Measurements from ENCODE around the gene KIF16B.
"Not testable (repeated sequence)": the region's sequence is repeated elsewhere in the genome, so short reads cannot be mapped to it uniquely, and the experiment has no call there.

Gene KIF16B

GRCh38 chr20:16244892-16245291, 328.4 kb downstream of the KIF16B start:
- Mint-ChIP-seq H3K27me3 (no peaks in the 10 kb centered on the region), H3K4me1 (no peaks in the 10 kb centered on the region), H3K36me3 (no peaks in the 10 kb centered on the region), H3K27ac (no peak overlapping the region), H3K9me3 (peaks cover 2% of the 10 kb centered on the region), H3K4me3 (no peak overlapping the region)
- CTCF ChIA-PET, result no interaction called here
- DNase-seq, result no peak

DNA sequence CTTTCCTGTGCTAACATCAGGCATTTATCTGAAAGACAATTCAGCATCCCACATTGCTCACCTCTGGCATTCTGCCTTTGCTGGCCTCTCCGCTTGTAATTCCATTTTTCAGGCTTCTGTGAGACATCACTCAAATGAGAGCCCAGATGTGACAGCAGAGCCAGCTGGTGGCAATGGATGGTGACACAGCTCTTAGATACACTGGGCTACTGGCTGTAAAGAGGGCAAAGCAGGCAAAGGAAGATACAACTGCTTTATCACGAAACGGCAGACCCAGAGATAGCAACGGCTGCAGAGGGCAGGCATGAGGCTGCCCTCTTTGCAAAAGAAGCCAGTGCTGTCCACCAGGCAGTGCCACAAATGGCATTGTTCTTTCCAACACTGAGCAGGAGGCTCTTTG, 329.8 kb downstream of the KIF16B start:
- no peak for DNase-seq
- H3K27ac Mint-ChIP-seq, result no peak overlapping the region
- H3K27me3 Mint-ChIP-seq, result no peaks in the 10 kb centered on the region
- CTCF ChIA-PET, result no interaction called here
- H3K36me3 Mint-ChIP-seq, result no peaks in the 10 kb centered on the region
- H3K4me3 Mint-ChIP-seq, result no peak overlapping the region
- no peaks in the 10 kb centered on the region for H3K4me1 Mint-ChIP-seq
- H3K9me3 Mint-ChIP-seq, result peaks cover 4% of the 10 kb centered on the region

DNA sequence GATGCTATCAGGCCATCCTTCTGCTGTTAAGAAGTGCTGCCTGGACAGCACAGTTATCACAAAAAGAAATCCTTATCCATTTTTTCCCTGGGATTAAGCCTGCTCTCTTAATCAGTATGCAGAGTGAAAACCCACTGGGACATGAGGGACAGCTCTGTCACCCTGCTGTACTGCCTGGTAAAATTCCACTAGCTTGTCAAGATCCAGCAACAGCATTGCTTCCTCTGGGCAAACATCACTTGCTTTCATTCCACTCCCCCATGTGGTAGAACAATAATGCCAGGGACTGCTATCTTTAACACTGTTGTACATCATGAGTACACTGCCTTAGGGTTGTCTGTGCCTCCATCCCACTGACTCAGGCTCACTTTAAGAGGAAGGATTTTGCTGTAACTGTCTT, 331.3 kb downstream of the KIF16B start:
- H3K4me1 Mint-ChIP-seq, result no peaks in the 10 kb centered on the region
- peaks cover 15% of the 10 kb centered on the region for H3K9me3 Mint-ChIP-seq
- CTCF ChIA-PET, result no interaction called here
- H3K4me3 Mint-ChIP-seq, result no peak overlapping the region
- H3K27ac Mint-ChIP-seq, result no peak overlapping the region
- H3K36me3 Mint-ChIP-seq, result no peaks in the 10 kb centered on the region
- no peak for DNase-seq
- H3K27me3 Mint-ChIP-seq, result no peaks in the 10 kb centered on the region

- H3K27me3 Mint-ChIP-seq, result no peaks in the 10 kb centered on the region
- no peak overlapping the region for H3K4me3 Mint-ChIP-seq
- DNase-seq, result no peak
- peaks cover 20% of the 10 kb centered on the region for H3K9me3 Mint-ChIP-seq
- CTCF ChIA-PET, result no interaction called here
- no peaks in the 10 kb centered on the region for H3K4me1 Mint-ChIP-seq
- no peak overlapping the region for H3K27ac Mint-ChIP-seq
- no peaks in the 10 kb centered on the region for H3K36me3 Mint-ChIP-seq
These were observed 332.9 kb downstream of the KIF16B start for GRCh38 chr20:16240355-16240754.

GRCh38 chr20:16236589-16237241, 336.5 kb downstream of the KIF16B start:
- CTCF ChIA-PET, result no interaction called here
- no peaks in the 10 kb centered on the region for H3K27me3 Mint-ChIP-seq
- H3K4me3 Mint-ChIP-seq, result no peak overlapping the region
- peaks cover 21% of the 10 kb centered on the region for H3K9me3 Mint-ChIP-seq
- no peaks in the 10 kb centered on the region for H3K36me3 Mint-ChIP-seq
- no peaks in the 10 kb centered on the region for H3K4me1 Mint-ChIP-seq
- no peak overlapping the region for H3K27ac Mint-ChIP-seq
- no peak for DNase-seq

GRCh38 chr20:16230402-16230801, 342.8 kb downstream of the KIF16B start:
- H3K27ac Mint-ChIP-seq, result no peak overlapping the region
- peaks cover 6% of the 10 kb centered on the region for H3K9me3 Mint-ChIP-seq
- no peak for DNase-seq
- H3K27me3 Mint-ChIP-seq, result no peaks in the 10 kb centered on the region
- CTCF ChIA-PET, result no interaction called here
- no peaks in the 10 kb centered on the region for H3K36me3 Mint-ChIP-seq
- no peaks in the 10 kb centered on the region for H3K4me1 Mint-ChIP-seq
- H3K4me3 Mint-ChIP-seq, result no peak overlapping the region

DNA sequence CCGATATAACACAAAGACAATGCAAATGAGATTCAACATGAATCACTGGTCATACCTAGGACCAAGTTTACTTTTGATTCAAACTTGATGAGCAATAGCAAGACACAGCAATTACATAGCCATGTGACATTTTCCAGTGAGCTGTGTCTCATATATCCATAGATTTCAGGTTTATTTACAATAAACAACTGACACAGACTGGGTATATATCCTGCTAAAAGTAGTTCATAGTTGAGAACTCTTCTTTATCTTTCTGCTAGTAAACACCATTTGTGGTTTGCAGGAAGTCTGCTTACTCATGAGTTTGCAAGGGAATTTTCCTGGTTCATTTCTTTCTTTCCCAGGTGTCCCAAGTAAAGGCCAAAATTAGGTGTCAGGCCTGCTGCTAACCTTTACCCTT, 343.4 kb downstream of the KIF16B start:
- H3K27ac Mint-ChIP-seq, result no peak overlapping the region
- no peaks in the 10 kb centered on the region for H3K4me1 Mint-ChIP-seq
- H3K27me3 Mint-ChIP-seq, result no peaks in the 10 kb centered on the region
- no peak overlapping the region for H3K4me3 Mint-ChIP-seq
- H3K9me3 Mint-ChIP-seq, result peaks cover 6% of the 10 kb centered on the region
- DNase-seq, result no peak
- CTCF ChIA-PET, result no interaction called here
- H3K36me3 Mint-ChIP-seq, result no peaks in the 10 kb centered on the region

- Mint-ChIP-seq H3K4me1 (no peaks in the 10 kb centered on the region), H3K4me3 (no peak overlapping the region), H3K27ac (no peak overlapping the region), H3K27me3 (no peaks in the 10 kb centered on the region), H3K36me3 (no peaks in the 10 kb centered on the region), H3K9me3 (peaks cover 3% of the 10 kb centered on the region)
- CTCF ChIA-PET, result no interaction called here
- no peak for DNase-seq
These were observed 344.5 kb downstream of the KIF16B start for GRCh38 chr20:16228722-16229121.

DNA sequence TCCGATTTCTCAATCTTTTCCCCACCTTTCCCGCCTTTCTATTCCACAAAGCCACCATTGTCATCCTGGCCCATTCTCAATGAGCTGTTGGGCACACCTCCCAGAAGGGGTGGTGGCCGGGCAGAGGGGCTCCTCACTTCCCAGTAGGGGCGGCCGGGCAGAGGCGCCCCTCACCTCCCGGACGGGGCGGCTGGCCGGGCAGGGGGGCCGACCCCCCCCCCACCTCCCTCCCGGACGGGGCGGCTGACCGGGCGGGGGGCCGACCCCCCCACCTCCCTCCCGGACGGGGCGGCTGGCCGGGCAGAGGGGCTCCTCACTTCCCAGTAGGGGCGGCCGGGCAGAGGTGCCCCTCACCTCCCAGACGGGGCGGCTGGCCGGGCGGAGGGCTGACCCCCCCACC, 346.3 kb downstream of the KIF16B start:
- DNase-seq, H3K27ac Mint-ChIP-seq, H3K27me3 Mint-ChIP-seq, H3K4me3 Mint-ChIP-seq, H3K36me3 Mint-ChIP-seq, H3K9me3 Mint-ChIP-seq, H3K4me1 Mint-ChIP-seq, CTCF ChIA-PET: not testable (repeated sequence)

GRCh38 chr20:16224836-16225235, 348.4 kb downstream of the KIF16B start:
- Mint-ChIP-seq H3K9me3 (peaks cover 3% of the 10 kb centered on the region), H3K27me3 (no peaks in the 10 kb centered on the region), H3K4me1 (no peaks in the 10 kb centered on the region), H3K36me3 (no peaks in the 10 kb centered on the region), H3K27ac (no peak overlapping the region), H3K4me3 (no peak overlapping the region)
- CTCF ChIA-PET, result interaction anchor here (0.6 kb wide), 1 partner anchor 515 kb away, joined by 3 read pairs; no protein-coding TSS in a partner anchor
- DNase-seq, result no peak

- no peaks in the 10 kb centered on the region for H3K27me3 Mint-ChIP-seq
- H3K9me3 Mint-ChIP-seq, result peaks cover 2% of the 10 kb centered on the region
- no peak overlapping the region for H3K27ac Mint-ChIP-seq
- no peaks in the 10 kb centered on the region for H3K4me1 Mint-ChIP-seq
- no peak overlapping the region for H3K4me3 Mint-ChIP-seq
- no peaks in the 10 kb centered on the region for H3K36me3 Mint-ChIP-seq
- CTCF ChIA-PET, result no interaction called here
- DNase-seq, result no peak
These were observed 350.3 kb downstream of the KIF16B start for GRCh38 chr20:16222859-16223411.

Measured in activated naive CD4-positive, alpha-beta T cell treated with anti-CD3 and anti-CD28 coated beads, Interleukin-2, amount 10 ng/mL, durations not matched to agents 7 days and 5 days (primary cell).